ACHN (cell line): ENCODE data around the gene PGF.

Experiments
- DNase-seq: peaks from one replicate; pipeline ENCODE4 v3.0.0-alpha.2; 2015
- in situ Hi-C: cut with HindIII; loops from 2 replicates; pipeline ENCODE4 v1.10.0; 2017; ENCODE audit warnings: low sequenced_read_pairs, low pct_ligation_motif_present, low pct_unique_long_range_greater_than_20kb

PGF gene

GRCh38 chr14:74962493-74962892 is 7.1 kb upstream of the PGF start:
- DNase-seq, result no peak
- in situ Hi-C loops, result no loop called here

GRCh38 chr14:74962046-74962445 is 6.6 kb upstream of the PGF start:
- in situ Hi-C loops, result no loop called here
- no peak for DNase-seq

DNA sequence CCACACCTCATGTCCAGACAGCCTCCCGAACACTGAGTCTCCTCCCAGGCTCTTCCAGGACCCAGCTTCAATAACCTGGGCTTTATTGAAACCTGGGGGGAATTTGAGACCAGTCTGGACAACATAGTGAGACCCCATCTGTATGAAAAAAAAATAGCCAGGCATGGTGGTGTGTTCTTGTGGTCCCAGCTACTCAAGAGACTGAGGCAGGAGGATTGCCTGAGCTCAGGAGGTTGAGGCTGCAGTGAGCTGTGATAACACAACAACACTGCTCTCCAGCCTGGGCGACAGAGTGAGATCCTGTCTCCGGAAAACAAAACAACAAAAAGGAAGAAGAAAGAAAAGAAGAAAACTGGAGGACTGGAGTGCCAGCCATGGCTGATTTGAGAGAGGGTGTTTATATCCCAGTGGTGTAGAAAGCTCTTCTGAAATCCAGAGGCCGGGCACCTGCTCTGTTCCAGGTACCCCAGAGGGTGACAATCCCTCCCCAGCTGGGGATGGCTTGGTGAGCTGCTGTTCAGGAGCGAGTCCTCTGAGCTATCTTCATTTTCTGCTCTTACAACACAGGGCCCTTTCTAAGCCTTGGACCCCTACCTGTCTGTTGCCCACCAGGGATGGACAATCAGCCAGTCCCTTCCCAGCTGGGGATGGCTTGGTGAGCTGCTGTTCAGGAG is 6.0 kb upstream of the PGF start:
- in situ Hi-C loops, result no loop called here
- no peak for DNase-seq

- in situ Hi-C loops, result no loop called here
Observed at GRCh38 chr14:74960736-74961135, 5.3 kb upstream of the PGF start.

GRCh38 chr14:74959596-74960180 is 4.3 kb upstream of the PGF start:
- no peak for DNase-seq
- in situ Hi-C loops, result no loop called here

More at GRCh38 chr14:74960736-74961135, 5.3 kb upstream of the PGF start:
- no peak for DNase-seq

DNA sequence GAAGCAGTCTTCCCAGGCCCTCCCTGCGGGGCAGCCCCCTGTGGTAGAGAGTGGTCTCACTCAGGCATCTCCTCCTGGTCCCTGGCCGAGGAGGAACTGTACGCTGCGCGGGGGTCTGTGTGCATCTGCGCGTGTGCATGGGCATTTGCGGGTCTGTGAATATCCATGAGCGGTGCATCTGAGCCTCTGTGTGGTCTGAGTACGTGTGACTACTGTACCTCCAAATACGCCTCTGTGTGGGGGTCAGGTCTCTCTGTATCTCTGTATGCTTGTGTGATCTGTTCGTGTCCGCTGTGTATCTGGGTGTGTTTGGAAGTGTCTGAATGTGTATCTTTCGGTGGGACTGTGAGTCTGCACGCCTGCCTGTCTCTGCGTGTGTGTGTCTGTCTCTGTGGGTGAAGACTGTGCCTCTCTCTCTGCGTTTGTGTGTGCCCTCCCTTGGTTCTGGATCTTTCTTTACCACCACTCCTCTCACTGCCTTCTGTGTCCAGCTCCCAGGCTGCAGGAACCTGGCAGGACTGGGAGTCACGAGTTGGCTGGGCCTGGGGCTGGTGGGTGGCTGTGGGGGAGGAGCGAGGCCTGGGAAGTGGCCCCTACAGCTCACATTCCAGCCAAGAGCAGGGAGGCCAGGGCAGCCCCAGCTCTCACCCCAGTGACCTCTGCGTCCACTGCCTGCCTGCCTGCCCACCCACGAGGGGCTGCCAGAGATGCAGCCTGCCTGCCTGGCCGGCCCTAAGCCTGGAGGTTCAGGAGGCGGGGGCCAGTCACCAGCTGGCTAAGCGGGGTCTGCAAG is 1.1 kb upstream of the PGF start:
- no peak for DNase-seq
- in situ Hi-C loops, result no loop called here

DNA sequence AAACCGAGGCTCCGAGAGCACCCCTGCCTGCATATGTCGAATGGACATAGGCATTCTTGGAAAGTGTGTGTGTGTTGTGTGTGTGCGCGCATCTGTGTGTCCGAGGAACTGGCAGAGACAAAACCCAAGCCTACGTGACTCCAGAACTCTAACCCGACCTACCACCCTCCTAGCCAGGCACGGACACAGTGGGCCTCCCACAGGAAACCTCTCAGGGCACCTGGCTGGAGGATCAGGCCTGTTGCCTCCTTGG is 556 bp upstream of the PGF start:
- DNase-seq, result no peak
- in situ Hi-C loops, result no loop called here

GRCh38 chr14:74954947-74955228 is 509 bp downstream of the PGF start:
- no peak for DNase-seq
- in situ Hi-C loops, result no loop called here

- in situ Hi-C loops, result no loop called here
- DNase-seq, result no peak
Observed at GRCh38 chr14:74954232-74954946, 1.0 kb downstream of the PGF start.

DNA sequence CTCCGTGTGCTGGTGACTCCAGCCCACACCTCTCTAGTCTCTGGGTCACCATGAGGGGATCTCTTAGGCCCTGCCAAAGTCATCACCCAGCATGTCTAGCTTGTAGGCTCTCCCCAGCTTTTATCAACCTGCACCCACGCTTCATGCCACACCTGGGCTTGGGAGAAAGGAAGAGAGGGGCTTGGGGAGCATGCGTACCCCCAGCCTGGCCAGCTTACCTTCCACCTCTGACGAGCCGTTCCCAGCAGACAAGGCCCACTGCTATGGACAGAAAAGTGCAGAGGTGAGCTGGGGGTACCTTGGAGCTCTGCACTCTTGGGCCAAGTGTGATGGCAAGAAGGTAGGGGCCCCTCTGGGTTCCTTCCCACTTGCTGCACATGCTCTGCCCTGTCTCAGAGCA is 1.7 kb downstream of the PGF start:
- in situ Hi-C loops, result no loop called here
- no peak for DNase-seq

DNA sequence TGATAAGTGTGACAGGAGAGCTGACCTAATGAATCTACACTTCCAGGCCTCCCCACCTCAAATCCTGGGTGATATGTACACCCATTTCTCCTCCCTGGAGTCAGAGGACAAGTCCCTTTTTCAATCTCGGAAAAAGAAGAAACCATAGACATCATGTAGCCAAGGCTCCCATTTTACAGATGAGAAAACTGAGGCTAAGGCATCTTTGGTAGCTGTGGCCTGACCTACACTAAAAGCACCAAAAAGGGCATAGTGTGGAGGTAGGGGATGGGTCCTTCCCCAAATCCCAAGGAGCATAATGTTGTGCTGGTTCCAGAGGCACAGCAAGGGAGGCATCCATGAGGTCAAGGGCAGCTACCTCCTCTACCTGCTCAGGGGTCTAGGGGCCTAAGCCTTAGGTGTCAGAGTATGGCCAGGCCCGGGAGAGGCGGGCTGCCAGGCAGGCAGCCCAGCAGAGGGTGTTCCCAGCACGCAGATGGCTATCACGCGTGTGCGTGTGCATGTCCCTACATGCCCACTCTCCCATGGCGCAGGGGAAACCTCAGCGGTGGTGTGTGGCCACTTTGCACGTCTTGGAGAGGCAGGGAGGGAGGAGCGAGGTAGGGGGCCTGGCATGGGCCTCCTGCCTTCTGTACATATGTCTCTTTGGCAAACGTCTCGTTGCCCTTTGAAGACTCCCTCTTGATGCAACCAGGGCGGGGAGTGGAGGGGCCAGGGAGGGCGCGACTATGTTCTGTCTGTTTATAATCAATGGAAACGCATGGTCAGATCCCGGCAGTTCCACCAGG is 2.5 kb downstream of the PGF start:
- in situ Hi-C loops, result no loop called here
- DNase-seq, result no peak

DNA sequence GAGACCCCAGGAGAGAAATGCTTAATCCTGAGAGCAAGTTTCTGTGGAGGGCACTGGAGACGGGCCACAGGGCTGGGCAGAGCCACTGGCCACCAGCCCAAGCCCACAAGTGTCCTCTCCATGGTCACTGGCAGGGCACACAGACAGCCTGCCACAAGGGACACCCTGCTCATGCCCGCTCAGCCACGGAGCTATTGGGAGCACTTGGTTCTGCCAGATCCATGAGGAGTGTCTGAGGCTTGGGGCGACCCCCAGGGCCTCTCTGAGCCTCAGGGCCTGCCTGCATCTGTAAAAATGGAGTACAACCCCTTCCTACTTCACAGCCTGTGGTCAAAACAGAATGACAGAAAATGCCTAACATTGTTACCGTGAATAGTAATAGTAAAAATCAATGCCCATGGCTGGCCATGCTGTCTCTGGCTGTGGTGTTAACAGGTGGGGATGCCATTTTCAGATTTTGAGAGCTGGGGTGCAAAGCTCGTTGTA is 3.2 kb downstream of the PGF start:
- DNase-seq, result no peak
- in situ Hi-C loops, result no loop called here

DNA sequence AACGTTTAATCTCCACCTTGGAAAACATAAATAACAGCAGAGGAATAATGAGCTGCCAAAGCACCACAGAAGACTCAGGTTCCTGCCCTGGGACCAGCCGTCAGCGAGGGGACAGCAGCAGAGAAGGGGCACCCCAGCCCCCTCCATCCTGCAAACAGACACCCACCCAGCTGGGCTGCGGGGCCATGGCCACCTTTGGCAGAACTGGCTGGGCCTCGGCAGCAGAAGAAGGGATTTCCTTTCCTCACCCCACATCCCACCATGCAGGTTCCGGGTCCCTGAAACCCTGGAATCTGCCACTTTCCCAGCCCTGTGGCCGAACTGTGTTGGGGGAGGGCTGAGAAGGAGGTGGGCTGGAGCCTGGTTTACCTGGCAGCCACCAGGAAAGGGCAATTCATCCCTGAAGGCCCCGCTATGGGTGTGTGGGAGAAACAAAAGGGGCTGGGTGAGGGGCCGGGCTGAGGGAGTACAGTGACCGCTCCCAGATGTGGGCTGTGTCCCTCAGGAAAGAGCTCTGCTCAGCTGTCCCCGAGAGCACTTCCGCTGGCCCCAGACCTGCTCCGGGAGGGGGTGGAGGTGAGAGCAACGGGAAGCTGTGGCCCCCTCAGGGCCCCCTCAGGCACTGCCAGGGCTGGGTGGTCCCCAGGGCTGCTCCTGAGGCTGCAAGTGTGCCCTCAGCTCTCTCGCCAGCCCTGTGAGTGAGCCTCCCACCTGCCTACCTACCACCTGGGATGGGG is 3.8 kb downstream of the PGF start:
- no peak for DNase-seq
- in situ Hi-C loops, result no loop called here

DNA sequence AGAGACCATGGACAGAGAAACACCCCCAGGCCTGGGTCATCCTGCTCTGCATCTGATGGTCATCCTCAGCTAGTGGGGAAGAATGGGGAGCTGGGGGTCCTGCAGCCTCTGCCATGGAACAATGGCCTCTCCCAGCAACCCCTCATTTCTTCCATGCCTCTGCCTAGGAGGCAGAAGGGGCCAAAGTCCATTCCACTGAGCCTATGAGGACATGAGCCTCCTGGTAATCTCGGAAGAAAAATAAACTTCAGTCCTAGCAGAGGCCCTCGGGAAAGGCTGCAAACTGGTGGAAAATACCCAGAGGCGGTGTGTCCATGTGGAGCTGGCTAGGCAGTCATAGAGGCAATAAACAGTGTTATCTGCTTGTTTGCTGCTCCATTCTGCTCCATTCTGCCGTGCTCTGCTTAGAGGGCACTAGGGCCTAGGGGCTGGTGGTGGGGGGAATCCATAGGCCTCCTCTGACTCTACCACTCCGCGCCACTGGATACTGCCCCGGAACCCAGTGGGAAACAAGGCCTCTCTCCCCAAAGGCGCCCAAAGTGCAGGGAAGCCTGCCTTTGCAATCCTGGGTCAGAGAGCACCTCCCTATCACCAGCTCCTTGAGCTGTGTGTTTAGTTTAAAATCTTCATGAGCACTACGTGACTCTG is 4.5 kb downstream of the PGF start:
- in situ Hi-C loops, result no loop called here
- no peak for DNase-seq

DNA sequence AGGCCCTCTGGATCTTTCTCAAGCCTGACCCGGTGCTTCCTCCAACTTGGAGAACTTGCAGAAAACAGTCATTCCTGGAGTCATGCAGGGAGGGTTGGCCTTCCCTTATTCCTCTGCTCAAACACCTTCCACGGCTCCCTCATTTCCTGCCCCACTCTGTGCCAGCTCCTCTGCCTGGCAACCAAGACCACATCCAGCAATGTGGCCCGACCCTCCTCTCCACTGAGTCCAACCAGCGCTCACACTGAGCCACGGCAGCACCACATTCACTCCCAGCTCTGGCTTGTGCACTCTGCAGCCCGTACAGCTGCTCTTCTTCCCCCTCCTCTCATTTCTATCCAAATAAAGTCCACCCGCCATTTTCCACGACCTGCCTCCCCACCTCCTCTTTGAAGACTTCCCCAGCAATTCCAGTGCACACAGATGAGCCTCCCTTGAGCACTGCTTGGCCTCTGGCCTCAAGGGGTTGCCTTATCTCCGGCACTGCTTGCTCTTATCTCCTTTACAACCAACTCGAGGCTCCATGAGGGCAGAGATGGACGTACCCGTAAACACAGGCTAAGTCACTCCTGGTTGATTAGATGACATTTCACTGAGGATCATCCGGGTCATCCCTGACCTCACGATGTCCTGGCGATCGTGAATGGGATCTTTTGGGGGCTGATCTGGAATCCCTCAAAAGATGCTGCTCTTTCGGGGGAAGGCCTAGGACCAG is 5.4 kb downstream of the PGF start:
- DNase-seq, result no peak
- in situ Hi-C loops, result no loop called here

DNA sequence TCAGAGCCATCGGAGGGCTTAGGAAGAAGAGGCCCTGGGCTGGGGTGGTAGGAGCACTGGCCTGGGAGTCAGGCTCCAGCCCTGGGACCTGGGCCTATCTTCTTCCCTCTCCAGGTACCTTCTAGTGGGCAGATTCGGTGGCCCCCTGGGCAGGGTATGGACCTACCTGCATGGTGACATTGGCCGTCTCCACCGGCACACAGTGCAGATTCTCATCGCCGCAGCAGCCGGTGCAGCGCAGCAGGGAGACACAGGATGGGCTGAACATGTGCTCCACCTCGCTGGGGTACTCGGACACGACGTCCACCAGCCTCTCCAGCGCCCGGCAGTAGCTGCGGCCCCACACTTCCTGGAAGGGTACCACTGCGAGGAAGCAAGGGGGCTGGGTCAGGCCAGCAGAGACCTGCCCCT is 6.2 kb downstream of the PGF start:
- in situ Hi-C loops, result no loop called here
- no peak for DNase-seq
